ENCODE measurements around the gene MFAP3. TPM values are rescaled to one million over a fixed set of nuclear protein-coding genes. Genes with fewer than 3 reads are reported as not detected.

The MFAP3 gene
- total and polyA plus RNA-seq, 2 donors from 2014 or later: 3.1 to 36.4 TPM

GRCh38 chr5:154101184-154101583 is 62.4 kb downstream of the MFAP3 start:
- Histone ChIP-seq H3K36me3 (ENCODE audit: control insufficient read depth in 2 of 3, insufficient read depth in 3 of 3, low read length in 3 of 3) (no peaks in the 10 kb centered on the region), H3K4me3 (ENCODE audit: low read length in 3 of 3) (no peak overlapping the region), H3K4me1 (ENCODE audit: control insufficient read depth in 2 of 3, insufficient read depth in 2 of 3, low read depth in 1 of 3, low read length in 3 of 3) (no peaks in the 10 kb centered on the region), H3K9ac (ENCODE audit: low read length in 3 of 3) (no peak overlapping the region), H3K27ac (ENCODE audit: low read depth in 2 of 2, low read length in 2 of 2) (no peak overlapping the region), H3K27me3 (ENCODE audit: control insufficient read depth, insufficient read depth, low read length) (no peaks in the 10 kb centered on the region), H3K9me3 (ENCODE audit: control insufficient read depth in 2 of 3, insufficient read depth in 1 of 3, low read length in 3 of 3) (no peaks in the 10 kb centered on the region)
- FAIRE-seq: no peak
- intact Hi-C loops (cut with DNase I): no loop called here
- no peak for TF ChIP-seq CTCF (IDR thresholded peaks at IDR 0.05; ENCODE audit: borderline replicate concordance, extremely low read depth, insufficient read depth)
- DNase-seq: no peak

DNA sequence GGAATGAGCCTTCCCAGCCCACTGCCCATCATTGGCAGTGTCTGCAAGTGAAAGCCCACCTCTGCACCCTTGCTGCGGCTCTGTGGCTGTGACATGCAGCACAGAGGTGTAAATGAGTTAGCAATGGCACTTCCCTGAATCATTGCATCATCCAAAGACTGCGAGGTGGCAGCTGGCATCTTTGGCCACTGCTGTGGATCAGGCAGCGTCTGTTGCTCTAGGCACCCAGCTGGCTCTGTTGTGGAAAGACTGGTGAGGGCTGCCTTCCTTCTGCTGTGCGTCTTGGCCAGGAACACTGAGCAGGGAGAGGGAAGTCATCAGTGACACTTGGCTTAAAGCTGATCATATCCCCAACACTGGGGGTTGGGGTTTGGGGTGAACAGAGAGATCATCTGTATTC is 64.5 kb downstream of the MFAP3 start:
- H3K9ac ChIP-seq (ENCODE audit: low read length in 3 of 3): no peak overlapping the region
- H3K4me1 ChIP-seq (ENCODE audit: control insufficient read depth in 2 of 3, insufficient read depth in 2 of 3, low read depth in 1 of 3, low read length in 3 of 3): no peaks in the 10 kb centered on the region
- no peak for TF ChIP-seq CTCF (IDR thresholded peaks at IDR 0.05; ENCODE audit: borderline replicate concordance, extremely low read depth, insufficient read depth)
- FAIRE-seq (no peak), DNase-seq (no peak)
- no peaks in the 10 kb centered on the region for H3K27me3 ChIP-seq (ENCODE audit: control insufficient read depth, insufficient read depth, low read length)
- H3K9me3 ChIP-seq (ENCODE audit: control insufficient read depth in 2 of 3, insufficient read depth in 1 of 3, low read length in 3 of 3): no peaks in the 10 kb centered on the region
- intact Hi-C loops (cut with DNase I): no loop called here
- no peak overlapping the region for H3K27ac ChIP-seq (ENCODE audit: low read depth in 2 of 2, low read length in 2 of 2)
- no peaks in the 10 kb centered on the region for H3K36me3 ChIP-seq (ENCODE audit: control insufficient read depth in 2 of 3, insufficient read depth in 3 of 3, low read length in 3 of 3)
- no peak overlapping the region for H3K4me3 ChIP-seq (ENCODE audit: low read length in 3 of 3)

Other genes with a start within 250 kb of the MFAP3 start
- 36.2 TPM for gene FAM114A2, start 57 bp upstream of the MFAP3 start, total RNA-seq
- 12.9 TPM for gene FAM114A2, start 57 bp upstream of the MFAP3 start, polyA plus RNA-seq (ENCODE audit: insufficient read depth, low read depth, low replicate concordance)
- 44.3 TPM for gene GALNT10, start 151.8 kb downstream of the MFAP3 start, total RNA-seq
- 13.0 TPM for gene GALNT10, start 151.8 kb downstream of the MFAP3 start, polyA plus RNA-seq (ENCODE audit: insufficient read depth, low read depth, low replicate concordance)